Kidney epithelial cell (primary cell): Measurements from ENCODE around the gene STK31. TPM values are rescaled to one million over a fixed set of nuclear protein-coding genes. Genes with fewer than 3 reads are reported as not detected.
"Not testable (repeated sequence)": the region's sequence is repeated elsewhere in the genome, so short reads cannot be mapped to it uniquely, and the experiment has no call there.

Source experiments
- DNase-seq: peaks from one replicate; pipeline ENCODE4 v3.0.0-alpha.2; 2010; ENCODE audit warnings: low read depth
- H3K27me3 ChIP-seq: 2 replicates; pipeline ENCODE4 v1.6.0; 2011; ENCODE audit warnings: low read length; ENCODE audit not compliant: control insufficient read depth, insufficient read depth
- H3K36me3 ChIP-seq: 2 replicates; pipeline ENCODE4 v1.5.1; 2011; ENCODE audit warnings: low read length; ENCODE audit not compliant: control insufficient read depth, insufficient read depth
- H3K4me3 ChIP-seq: 2 replicates; pipeline ENCODE4 v1.5.1; 2011; ENCODE audit warnings: low read depth, mild to moderate bottlenecking, control low read depth, low read length
- CTCF ChIP-seq: IDR thresholded peaks from 2 replicates; pipeline ENCODE4 v1.5.1; 2011; ENCODE audit warnings: mild to moderate bottlenecking, moderate library complexity, low read length, control low read depth, inconsistent platforms; ENCODE audit not compliant: insufficient read depth, poor library complexity, severe bottlenecking
- total RNA-seq: library from RNA; depleted of rRNA; stranded (reverse); fragments of >200 nt; gene quantifications from 2 replicates; pipeline ENCODE4 v1.2.3, GENCODE V29; 2015

The STK31 gene
- total RNA-seq, 1 donor from 2014 or later, result 0.58 TPM

- Histone ChIP-seq H3K36me3 (no peaks in the 10 kb centered on the region), H3K4me3 (no peak overlapping the region), H3K27me3 (no peaks in the 10 kb centered on the region)
- no peak for TF ChIP-seq CTCF
- no peak for DNase-seq
Observed at GRCh38 chr7:23672033-23672432, 38.0 kb upstream of the STK31 start.

- TF ChIP-seq CTCF, result peak; percentile 61
- Histone ChIP-seq H3K27me3 (no peaks in the 10 kb centered on the region), H3K36me3 (no peaks in the 10 kb centered on the region), H3K4me3 (peak within 1 kb of the TSS; percentile 63)
- DNase-seq, result peak; percentile 44
Observed at GRCh38 chr7:23679898-23680413, 30.1 kb upstream of the STK31 start, which contains the start of gene FAM221A. Gene FAM221A, plus strand, starts transcription at chr7:23680199. Its CDS starts 20 bp downstream, at chr7:23680219.

- Histone ChIP-seq H3K36me3 (no peaks in the 10 kb centered on the region), H3K4me3 (peak overlapping the region; percentile 63), H3K27me3 (no peaks in the 10 kb centered on the region)
- peak; percentile 53 for DNase-seq
- no peak for TF ChIP-seq CTCF
Observed at GRCh38 chr7:23680414-23681405, 29.3 kb upstream of the STK31 start.

DNA sequence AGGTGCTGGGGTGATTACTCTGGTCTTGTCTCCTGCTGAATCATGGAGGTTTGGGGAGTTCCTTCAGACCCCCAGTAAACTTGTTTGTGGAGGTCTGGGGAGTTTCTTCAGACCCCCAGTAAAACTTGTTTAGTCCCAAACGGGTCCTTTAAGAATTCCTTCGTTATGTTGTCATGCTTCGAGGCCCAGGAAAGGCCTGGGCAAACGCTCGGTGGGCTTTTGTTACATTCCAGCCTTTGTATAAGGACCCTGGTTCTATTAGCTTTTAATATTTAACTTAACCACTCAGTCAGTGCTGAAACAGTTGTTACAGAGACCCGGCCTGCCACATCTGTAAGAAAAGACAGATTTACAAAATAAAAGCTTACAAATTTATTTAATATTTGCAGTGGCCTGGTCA, 26.0 kb upstream of the STK31 start:
- H3K27me3 ChIP-seq, H3K36me3 ChIP-seq, H3K4me3 ChIP-seq, DNase-seq: not testable (repeated sequence)

DNA sequence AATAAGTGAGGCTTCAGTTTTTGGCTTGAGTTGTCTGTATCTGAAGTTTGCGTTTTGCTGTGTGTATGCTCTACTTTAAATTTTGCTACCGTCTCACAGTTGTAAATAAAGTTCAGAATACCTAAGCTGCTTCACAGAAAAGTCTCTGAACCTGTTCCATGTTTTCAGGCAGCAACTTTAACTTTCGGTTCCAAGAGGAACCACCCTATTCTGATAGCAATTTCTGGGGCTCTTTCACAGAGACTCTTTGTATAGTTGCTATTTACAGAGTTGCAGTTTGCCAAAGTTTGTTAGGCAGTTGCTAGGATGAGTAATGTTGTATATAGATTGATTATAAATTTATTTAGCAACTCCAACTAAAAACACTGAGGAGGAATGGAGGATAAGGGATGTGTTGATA, 24.3 kb upstream of the STK31 start:
- no peaks in the 10 kb centered on the region for H3K36me3 ChIP-seq
- TF ChIP-seq CTCF, result no peak
- DNase-seq, result no peak
- H3K27me3 ChIP-seq, result no peaks in the 10 kb centered on the region
- H3K4me3 ChIP-seq, result no peak overlapping the region

DNA sequence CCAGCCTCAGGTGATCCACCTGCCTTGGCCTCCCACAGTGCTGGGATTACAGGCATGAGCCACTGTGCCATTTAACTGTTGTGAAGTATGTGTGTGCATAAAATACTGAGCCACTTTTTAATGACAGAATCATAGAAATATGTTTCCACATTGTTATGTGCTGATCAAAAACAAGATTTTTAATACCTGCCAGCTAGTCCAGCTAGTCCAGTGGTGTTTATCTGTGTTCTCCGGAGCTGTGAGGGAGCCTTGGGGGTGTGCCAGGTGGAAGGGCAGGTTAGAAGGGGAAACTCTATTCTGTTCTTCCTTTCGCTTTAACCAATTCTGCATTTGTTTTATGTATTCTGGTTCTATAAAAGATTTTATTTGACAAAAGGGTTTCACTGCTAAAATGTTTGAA, 23.0 kb upstream of the STK31 start:
- DNase-seq, result no peak
- Histone ChIP-seq H3K27me3 (no peaks in the 10 kb centered on the region), H3K36me3 (no peaks in the 10 kb centered on the region), H3K4me3 (no peak overlapping the region)
- no peak for TF ChIP-seq CTCF
